GM18511 (cell line): Measurements from ENCODE around the gene PCCA.
A peak's percentile ranks its signal among the peaks of the same experiment; 100 is the strongest.
"Not testable (repeated sequence)": the region's sequence is repeated elsewhere in the genome, so short reads cannot be mapped to it uniquely, and the experiment has no call there.

Experiments used
- ATAC-seq: cut with Tn5 transposase; IDR thresholded peaks from one replicate; pipeline ENCODE4 v1.9.1; 2021; ENCODE audit warnings: mild to moderate bottlenecking, moderate library complexity; ENCODE audit not compliant: unreplicated experiment

Gene PCCA

GRCh38 chr13:100563779-100564178 lies 474.9 kb downstream of the PCCA start:
- no peak for ATAC-seq

- ATAC-seq, result no peak
These were observed 475.7 kb downstream of the PCCA start for GRCh38 chr13:100564444-100565223.

- ATAC-seq, result no peak
These were observed 476.4 kb downstream of the PCCA start for GRCh38 chr13:100565286-100565685.

GRCh38 chr13:100566543-100566942 lies 477.6 kb downstream of the PCCA start:
- no peak for ATAC-seq

- ATAC-seq, result peak; percentile 98
These were observed 484.2 kb downstream of the PCCA start for GRCh38 chr13:100573121-100573520.

GRCh38 chr13:100577239-100577638 lies 488.3 kb downstream of the PCCA start:
- not testable (repeated sequence) for ATAC-seq
